Activated CD4-positive, CD25-positive, alpha-beta regulatory T cell treated with anti-CD3 and anti-CD28 coated beads, Interleukin-2, amount 50 U/mL, for 16 hours (primary cell): Measurements from ENCODE around the gene LRRC8D.

Experiments used
- DNase-seq: peaks from one replicate; pipeline ENCODE4 v3.0.0-alpha.2; 2020; ENCODE audit warnings: low read depth, low spot score

Gene LRRC8D

GRCh38 chr1:89938171-89939055, 117.6 kb downstream of the LRRC8D start:
- no peak for DNase-seq

GRCh38 chr1:89939059-89939570, 118.3 kb downstream of the LRRC8D start:
- DNase-seq = no peak

- no peak for DNase-seq
Observed at GRCh38 chr1:89939693-89940438, 119.0 kb downstream of the LRRC8D start.

GRCh38 chr1:89941110-89941766, 120.4 kb downstream of the LRRC8D start:
- no peak for DNase-seq

- DNase-seq = no peak
Observed at GRCh38 chr1:89942014-89942413, 121.2 kb downstream of the LRRC8D start.

GRCh38 chr1:89942825-89943658, 122.2 kb downstream of the LRRC8D start:
- DNase-seq = no peak

GRCh38 chr1:89943846-89944781, 123.3 kb downstream of the LRRC8D start:
- no peak for DNase-seq

GRCh38 chr1:89945852-89946476, 125.1 kb downstream of the LRRC8D start:
- no peak for DNase-seq

- DNase-seq = no peak
Observed at GRCh38 chr1:89946532-89946931, 125.7 kb downstream of the LRRC8D start.

GRCh38 chr1:89948722-89949345, 128.0 kb downstream of the LRRC8D start:
- no peak for DNase-seq

GRCh38 chr1:89949991-89950624, 129.3 kb downstream of the LRRC8D start:
- DNase-seq = no peak

GRCh38 chr1:89950703-89951102, 129.9 kb downstream of the LRRC8D start:
- no peak for DNase-seq

GRCh38 chr1:89951766-89952604, 131.2 kb downstream of the LRRC8D start:
- no peak for DNase-seq

- DNase-seq = no peak
Observed at GRCh38 chr1:89952605-89953130, 131.8 kb downstream of the LRRC8D start.

GRCh38 chr1:89953131-89953626, 132.3 kb downstream of the LRRC8D start:
- DNase-seq = no peak

- DNase-seq = no peak
Observed at GRCh38 chr1:89953929-89954328, 133.1 kb downstream of the LRRC8D start.

- DNase-seq = no peak
Observed at GRCh38 chr1:89954401-89954800, 133.6 kb downstream of the LRRC8D start.
